ENCODE measurements around the gene VKORC1. TPM values are rescaled to one million over a fixed set of nuclear protein-coding genes. Genes with fewer than 3 reads are reported as not detected.

The VKORC1 gene
- total and polyA plus RNA-seq, 2 experiments from 2014 or later = 89.6 to 100 TPM

- no peak for TF ChIP-seq ZNF462 (CRISPR knock-in tag; IDR thresholded peaks at IDR 0.05)
These were observed 25.5 kb upstream of the VKORC1 start (continued) for GRCh38 chr16:31120129-31120528.

- Histone ChIP-seq H3K27ac (ENCODE audit: low read depth) (peak overlapping the region; percentile 87), H3K27me3 (ENCODE audit: insufficient read depth) (no peaks in the 10 kb centered on the region), H3K9me2 (ENCODE audit: insufficient read depth) (no peaks in the 10 kb centered on the region), H3K4me3 (peak overlapping the region; percentile 93), H3K4me1 (ENCODE audit: insufficient read depth) (peaks cover 7% of the 10 kb centered on the region), H2AFZ (no peak overlapping the region), H3K79me2 (replicated peaks; ENCODE audit: insufficient read depth) (peaks cover 21% of the 10 kb centered on the region), H3K36me3 (ENCODE audit: insufficient read depth) (peaks cover 32% of the 10 kb centered on the region), H3F3A (replicated peaks; ENCODE audit: low read depth) (peaks cover 18% of the 10 kb centered on the region; the same call in 1 of the 2 replicates), H3K4me2 (peak overlapping the region; percentile 100), H4K20me1 (replicated peaks; ENCODE audit: insufficient read depth) (peaks cover 10% of the 10 kb centered on the region)
- peaks cover 2% of the 10 kb centered on the region; the same call in 1 of the 3 replicates for H3K9me3 Mint-ChIP-seq
- peaks cover 57% of the 10 kb centered on the region for H3K36me3 Mint-ChIP-seq (ENCODE audit: low read depth)
- DNase-seq (ENCODE audit: low spot score) (no peak), ATAC-seq (no peak)
- H3K27me3 Mint-ChIP-seq (ENCODE audit: insufficient read depth, low read depth, poor library complexity) = peaks cover 14% of the 10 kb centered on the region
- peak overlapping the region; percentile 81 for H3K27ac Mint-ChIP-seq
- H3K4me1 Mint-ChIP-seq = peaks cover 8% of the 10 kb centered on the region
- peak overlapping the region; percentile 89 for H3K4me3 Mint-ChIP-seq
- TF ChIP-seq ZNF114 (CRISPR knock-in tag; IDR thresholded peaks at IDR 0.05) (no peak), EZH2phosphoT487 (IDR thresholded peaks at IDR 0.05; ENCODE audit: unreplicated experiment) (no peak), ETS1 (IDR thresholded peaks at IDR 0.05) (no peak), ZNF462 (CRISPR knock-in tag; IDR thresholded peaks at IDR 0.05) (no peak), ZNF331 (CRISPR knock-in tag; IDR thresholded peaks at IDR 0.05; ENCODE audit: low read depth) (no peak), NANOG (IDR thresholded peaks at IDR 0.05; ENCODE audit: borderline replicate concordance) (no peak)
These were observed 23.9 kb upstream of the VKORC1 start for GRCh38 chr16:31118223-31119155.

Measured in GM23338 (cell line).